SIG-M5 treated with dmso at 0.1 percent for 504 hours (cell line): ENCODE measurements around the gene JADE1.
A peak's percentile ranks its signal among the peaks of the same experiment; 100 is the strongest.

Experiments used
- DNase-seq: peaks from one replicate; lab custom pipeline; 2025; ENCODE audit not compliant: unreplicated experiment; lab: John Stamatoyannopoulos, UW

The JADE1 gene

GRCh38 chr4:128810331-128810870 is 901 bp downstream of the JADE1 start:
- peak; percentile 62 for DNase-seq

DNA sequence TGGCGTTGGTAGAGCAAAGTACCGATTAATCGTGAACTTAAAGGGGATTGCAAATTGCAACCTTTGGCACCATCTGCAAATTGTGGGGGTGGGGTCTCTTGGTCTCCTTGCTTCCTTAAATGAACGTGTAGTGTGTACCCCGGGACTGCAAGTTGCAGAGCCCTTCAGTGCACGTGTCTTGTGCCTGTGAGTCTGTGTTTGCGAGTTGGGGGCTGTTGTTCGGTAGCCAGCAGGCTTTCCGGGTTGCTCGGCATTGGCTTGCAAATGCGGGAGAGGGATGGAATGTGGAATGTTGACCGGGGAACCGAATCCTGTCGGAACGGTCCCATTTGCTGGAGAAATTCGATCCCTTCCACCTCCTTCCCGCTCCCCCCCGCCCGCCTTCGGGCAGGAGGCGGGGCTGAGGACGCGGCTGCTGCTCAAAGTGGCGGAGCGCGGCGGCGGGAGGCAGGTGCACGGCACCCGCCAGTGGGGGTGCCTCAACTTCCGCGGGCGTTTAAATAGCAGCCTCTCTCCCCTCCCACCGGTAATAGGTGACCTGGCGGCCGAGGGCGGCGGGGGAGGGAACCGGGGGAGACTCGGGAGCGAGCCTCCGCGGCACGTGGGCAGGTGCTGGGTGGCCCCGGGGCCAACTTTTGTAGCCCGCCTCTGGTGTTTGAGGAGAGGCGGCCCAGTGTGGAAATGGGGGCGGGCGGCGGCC is 1.5 kb downstream of the JADE1 start:
- DNase-seq = peak; percentile 82

DNA sequence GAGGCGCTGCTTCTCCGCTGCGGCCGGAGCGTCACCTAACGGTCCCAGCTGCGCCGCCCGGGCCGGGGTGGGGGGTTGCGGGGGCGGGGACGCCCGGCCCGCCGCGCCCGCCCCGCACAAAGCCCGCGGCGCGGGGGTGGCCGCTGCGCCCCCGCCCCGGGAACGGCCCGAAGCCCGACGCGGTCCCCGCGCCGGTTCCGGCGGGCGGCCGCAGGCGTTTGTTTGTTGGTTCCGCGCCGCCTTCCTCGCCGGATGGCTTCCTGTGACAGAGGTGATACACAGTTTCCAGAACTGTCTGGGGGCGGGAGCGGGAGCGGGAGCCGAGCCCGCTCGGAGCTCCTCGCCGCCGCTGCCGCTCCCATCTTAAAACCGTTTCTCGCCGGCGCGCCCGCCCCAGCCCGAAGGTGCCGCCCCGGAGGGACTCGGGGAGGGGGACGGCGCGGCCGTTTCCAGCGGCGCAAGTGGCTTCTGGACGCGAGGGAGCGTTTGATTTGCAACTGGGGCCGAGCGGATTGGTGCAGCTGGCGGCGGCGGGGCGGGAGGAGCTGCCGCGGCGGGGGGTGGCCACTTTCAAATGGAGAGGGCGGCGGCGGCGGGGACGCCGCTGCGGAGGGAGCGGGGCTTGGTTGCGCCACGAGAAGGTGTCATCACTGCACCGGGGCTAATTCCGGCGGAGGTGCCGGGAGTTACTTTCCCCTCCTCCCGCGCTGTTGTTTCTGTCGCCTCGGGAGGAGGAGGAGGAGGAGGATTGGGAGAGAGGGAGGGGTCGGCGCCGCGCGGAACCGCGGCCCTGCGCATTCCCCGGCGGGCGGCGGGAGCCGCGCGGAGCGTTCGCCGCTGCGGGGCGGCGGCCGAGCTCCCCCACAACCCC is 2.3 kb downstream of the JADE1 start:
- DNase-seq = peak; percentile 90

GRCh38 chr4:128812442-128813235 is 3.1 kb downstream of the JADE1 start:
- DNase-seq = peak; percentile 68

- DNase-seq = no peak
These were observed 4.5 kb downstream of the JADE1 start for GRCh38 chr4:128813965-128814364.

GRCh38 chr4:128818442-128818841 is 8.9 kb downstream of the JADE1 start:
- no peak for DNase-seq

DNA sequence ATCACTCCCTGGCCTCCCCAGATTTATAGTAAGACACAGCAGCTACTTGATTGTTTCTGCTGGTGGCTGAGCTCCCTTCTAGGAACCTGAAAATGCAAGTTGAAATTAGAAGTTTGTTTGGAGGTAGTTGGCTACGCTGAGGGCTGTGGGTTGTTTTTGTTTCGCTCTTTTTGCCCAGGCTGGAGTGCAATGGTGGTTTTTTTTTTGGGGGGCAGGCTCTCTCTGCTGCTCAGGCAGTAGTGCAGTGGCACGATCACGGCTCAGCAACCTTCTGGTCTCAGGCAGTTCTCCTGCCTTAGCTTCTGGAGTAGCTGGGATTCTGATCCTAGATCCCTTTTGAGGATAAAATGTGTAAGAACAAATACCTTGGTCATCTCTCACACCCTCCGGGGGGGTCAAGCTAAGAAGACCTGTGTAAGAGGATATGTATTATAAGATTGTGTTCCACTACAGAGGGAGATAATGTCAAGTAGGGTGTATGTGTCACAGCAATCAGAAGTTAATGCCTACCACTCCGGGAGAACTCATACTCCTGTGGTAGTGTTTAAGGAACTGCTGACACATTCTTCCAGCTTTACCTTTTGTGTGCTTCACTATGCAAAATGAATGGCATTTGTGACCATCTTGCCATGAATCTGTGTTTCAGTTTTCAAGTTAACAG is 9.7 kb downstream of the JADE1 start:
- no peak for DNase-seq

- no peak for DNase-seq
These were observed 11.2 kb downstream of the JADE1 start for GRCh38 chr4:128820671-128821070.

GRCh38 chr4:128821151-128821550 is 11.7 kb downstream of the JADE1 start:
- no peak for DNase-seq

DNA sequence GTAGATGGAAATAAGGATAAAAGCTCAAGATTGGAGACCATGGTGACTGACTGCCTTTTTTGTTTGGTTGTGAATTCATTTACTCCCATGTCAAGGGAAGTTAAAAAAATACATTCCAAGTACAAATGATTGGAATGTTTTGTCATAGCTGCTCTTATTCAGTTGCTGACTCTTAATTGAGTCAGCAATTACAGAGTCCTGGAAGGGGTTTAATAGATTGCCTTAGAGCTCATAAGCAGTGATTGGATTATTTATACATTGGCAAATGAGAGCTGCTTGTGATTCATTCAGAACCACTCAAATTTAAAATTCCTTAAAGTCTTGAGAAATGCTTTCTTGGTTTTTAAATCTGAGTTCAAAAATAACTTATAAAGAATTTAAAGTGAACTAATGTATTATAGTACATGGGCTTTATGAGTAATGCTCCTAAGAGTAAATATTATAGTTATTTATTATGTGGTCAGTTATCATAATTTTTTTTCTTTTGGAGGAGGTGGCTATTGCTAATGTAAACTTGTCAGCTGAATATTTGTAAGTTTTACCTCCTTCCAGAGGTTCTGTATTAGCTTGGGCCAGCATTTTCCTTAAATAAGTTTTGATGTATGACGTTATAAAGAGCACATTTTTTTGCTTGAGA is 13.6 kb downstream of the JADE1 start:
- no peak for DNase-seq

- no peak for DNase-seq
These were observed 15.7 kb downstream of the JADE1 start for GRCh38 chr4:128825226-128825625.

DNA sequence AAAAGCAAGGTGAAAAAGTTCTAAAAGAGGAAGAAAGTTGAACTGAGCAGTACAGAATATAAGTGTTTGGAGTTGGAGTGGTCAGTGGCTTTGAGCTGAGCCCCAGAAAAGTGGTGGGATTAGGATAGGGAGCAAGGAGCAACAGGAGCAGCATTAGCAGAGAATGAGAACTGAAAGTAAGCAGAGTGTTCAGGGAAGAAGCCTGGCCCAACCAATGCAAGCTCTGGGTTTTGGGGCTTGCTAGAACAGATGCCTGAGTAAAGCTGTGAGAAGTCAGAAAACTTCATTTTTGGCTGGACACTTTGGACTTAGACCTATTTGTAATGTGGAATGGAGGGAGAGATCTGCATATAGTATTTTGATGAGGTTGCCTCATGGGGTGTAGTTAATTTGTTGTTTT is 17.8 kb downstream of the JADE1 start:
- no peak for DNase-seq

- DNase-seq = no peak
These were observed 21.5 kb downstream of the JADE1 start for GRCh38 chr4:128830906-128831503.

GRCh38 chr4:128831531-128832242 is 22.2 kb downstream of the JADE1 start:
- no peak for DNase-seq

- no peak for DNase-seq
These were observed 22.7 kb downstream of the JADE1 start for GRCh38 chr4:128832243-128832625.

GRCh38 chr4:128835498-128836222 is 26.2 kb downstream of the JADE1 start:
- no peak for DNase-seq

DNA sequence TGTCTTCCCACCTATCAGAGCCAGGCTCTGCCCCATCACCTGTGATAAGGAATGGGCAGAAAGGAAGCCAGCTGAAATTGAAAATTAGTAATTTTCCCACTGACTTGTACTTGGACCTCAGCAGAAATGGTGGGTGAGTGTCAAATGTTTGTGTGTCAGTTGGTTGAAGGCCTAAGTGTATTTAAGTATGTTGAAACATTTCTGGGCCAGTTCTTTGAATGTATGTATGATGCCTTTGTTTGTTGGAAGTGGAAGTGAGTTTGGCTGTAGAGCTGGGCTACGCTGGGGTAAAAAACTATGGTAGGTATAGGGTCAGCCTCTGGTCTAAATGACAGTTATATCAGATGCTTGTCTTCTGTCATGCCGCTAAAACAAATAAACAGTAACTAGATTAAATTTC is 27.7 kb downstream of the JADE1 start:
- DNase-seq = no peak

DNA sequence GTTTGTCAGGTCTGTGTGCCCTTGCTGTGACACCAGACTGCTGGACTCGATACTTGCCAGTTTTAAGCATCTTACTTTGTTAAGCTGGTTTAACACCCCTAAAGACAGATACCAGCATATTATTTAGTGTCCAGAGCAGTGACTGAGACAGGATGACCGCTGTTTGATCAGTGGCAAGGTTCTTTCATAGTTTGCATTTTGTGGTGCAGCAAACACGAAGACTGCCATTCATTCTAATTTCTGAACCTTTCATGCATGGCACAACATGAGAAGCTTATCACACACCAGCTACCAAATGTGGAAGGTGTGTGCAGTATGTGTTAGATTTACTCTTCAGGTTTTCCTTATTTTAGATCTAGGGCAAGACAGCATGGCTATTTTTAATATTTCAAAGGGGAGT is 28.2 kb downstream of the JADE1 start:
- DNase-seq = no peak
